A673 (cell line): Measurements from ENCODE around the gene GLI3. TPM values are rescaled to one million over a fixed set of nuclear protein-coding genes. Genes with fewer than 3 reads are reported as not detected.
A peak's percentile ranks its signal among the peaks of the same experiment; 100 is the strongest.

Source experiments
- BruUV-seq: library from RNA; stranded (reverse); fragments of 400-500 nt; replicated peaks from 2 replicates; lab custom pipeline; 2021; lab: Mats Ljungman, UMichigan
- CTCF ChIA-PET: fragments of 300-600 bp; sonication (Branson Sonifier 250); formaldehyde crosslinking; loops from one replicate; lab custom pipeline; 2022; ENCODE audit warnings: antibody characterized with exemption; lab: Charles Lee
- POLR2A ChIA-PET: fragments of 300-600 bp; sonication (Branson Sonifier 250); formaldehyde crosslinking; loops from one replicate; lab custom pipeline; 2022; ENCODE audit warnings: antibody characterized with exemption; ENCODE audit not compliant: low non-redundant PET; lab: Charles Lee
- DNase-seq: peaks from one replicate; pipeline ENCODE4 v3.0.0-alpha.2; 2015; ENCODE audit warnings: low spot score
- H3K27ac ChIP-seq: fragments of 200-600 bp; sonication (generic); 2 replicates; pipeline ENCODE4 v1.5.1; 2016; ENCODE audit warnings: mixed run types, low read depth, mild to moderate bottlenecking, mixed read lengths, antibody characterized with exemption, low read length; ENCODE audit not compliant: poor library complexity, severe bottlenecking
- H3K27me3 ChIP-seq: fragments of 200-600 bp; sonication (generic); replicated peaks from 2 replicates; pipeline ENCODE4 v1.6.1; 2017; ENCODE audit warnings: mixed run types, low read depth, mild to moderate bottlenecking, mixed read lengths, antibody characterized with exemption, low read length; ENCODE audit not compliant: insufficient read depth, poor library complexity
- H3K36me3 ChIP-seq: fragments of 200-600 bp; sonication (generic); 2 replicates; pipeline ENCODE4 v1.6.1; 2016; ENCODE audit warnings: mixed run types, mild to moderate bottlenecking, mixed read lengths, antibody characterized with exemption, low read length; ENCODE audit not compliant: insufficient read depth, poor library complexity, severe bottlenecking
- H3K4me1 ChIP-seq: fragments of 200-600 bp; sonication (generic); 2 replicates; pipeline ENCODE4 v1.6.1; 2017; ENCODE audit warnings: mixed run types, mild to moderate bottlenecking, mixed read lengths, antibody characterized with exemption, low read length; ENCODE audit not compliant: insufficient read depth, poor library complexity, severe bottlenecking
- H3K4me3 ChIP-seq: fragments of 200-600 bp; sonication (generic); 2 replicates; pipeline ENCODE4 v1.5.1; 2016; ENCODE audit warnings: low read depth, mixed run types, mild to moderate bottlenecking, mixed read lengths, low read length; ENCODE audit not compliant: poor library complexity, severe bottlenecking
- H3K9me3 ChIP-seq: fragments of 200-600 bp; sonication (generic); 2 replicates; pipeline ENCODE4 v1.6.1; 2016; ENCODE audit warnings: mixed run types, low read depth, mild to moderate bottlenecking, mixed read lengths, antibody characterized with exemption, low read length; ENCODE audit not compliant: poor library complexity, severe bottlenecking
- EZH2 ChIP-seq: fragments of 200-600 bp; sonication (generic); IDR thresholded peaks from 2 replicates; pipeline ENCODE4 v1.6.1; 2017; ENCODE audit warnings: borderline replicate concordance, low read depth, mild to moderate bottlenecking, mixed read lengths, antibody characterized with exemption, low read length; ENCODE audit not compliant: poor library complexity, severe bottlenecking
- intact Hi-C: fragments of 100-400 bp; cut with micrococcal nuclease; formaldehyde crosslinking; loops from one replicate; pipeline ENCODE4 v1.10.0; 2022; ENCODE audit not compliant: unreplicated experiment
- total RNA-seq: library from RNA; stranded (reverse); gene quantifications from 2 replicates; pipeline ENCODE4 v1.2.3, GENCODE V29; 2021
- TF ChIP-seq, protein P1 (sequence below): fragments of 300-800, 200-600 bp; sonication (generic); conservative IDR thresholded peaks from 2 replicates; pipeline ENCODE4 v1.5.1; 2017; ENCODE audit warnings: low read depth, mild to moderate bottlenecking, antibody characterized with exemption, low read length, moderate library complexity, mixed read lengths

The GLI3 gene
- total RNA-seq, 1 experiment from 2014 or later, result 52.6 TPM

DNA sequence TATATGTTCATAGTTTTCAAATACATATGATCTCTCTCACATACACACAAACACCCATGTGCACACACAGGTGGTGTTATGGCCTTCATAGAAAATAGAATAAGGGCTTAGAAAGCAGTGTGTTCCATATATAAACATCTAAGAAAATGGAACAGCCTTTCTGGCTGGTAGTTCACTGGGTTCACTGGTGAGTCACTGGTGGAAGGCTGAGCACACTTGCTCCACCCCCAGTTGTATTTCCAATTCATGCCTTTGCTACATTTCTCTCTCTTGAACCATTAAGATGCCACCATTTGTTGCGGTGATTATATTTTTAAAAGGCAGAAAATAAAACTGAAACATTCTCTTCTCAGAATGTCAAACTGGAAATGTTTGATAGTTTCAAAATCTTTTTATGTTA lies 252.1 kb downstream of the GLI3 start:
- H3K27me3 ChIP-seq, result no peaks in the 10 kb centered on the region
- POLR2A ChIA-PET, result no interaction called here
- TF ChIP-seq, protein P1, sequence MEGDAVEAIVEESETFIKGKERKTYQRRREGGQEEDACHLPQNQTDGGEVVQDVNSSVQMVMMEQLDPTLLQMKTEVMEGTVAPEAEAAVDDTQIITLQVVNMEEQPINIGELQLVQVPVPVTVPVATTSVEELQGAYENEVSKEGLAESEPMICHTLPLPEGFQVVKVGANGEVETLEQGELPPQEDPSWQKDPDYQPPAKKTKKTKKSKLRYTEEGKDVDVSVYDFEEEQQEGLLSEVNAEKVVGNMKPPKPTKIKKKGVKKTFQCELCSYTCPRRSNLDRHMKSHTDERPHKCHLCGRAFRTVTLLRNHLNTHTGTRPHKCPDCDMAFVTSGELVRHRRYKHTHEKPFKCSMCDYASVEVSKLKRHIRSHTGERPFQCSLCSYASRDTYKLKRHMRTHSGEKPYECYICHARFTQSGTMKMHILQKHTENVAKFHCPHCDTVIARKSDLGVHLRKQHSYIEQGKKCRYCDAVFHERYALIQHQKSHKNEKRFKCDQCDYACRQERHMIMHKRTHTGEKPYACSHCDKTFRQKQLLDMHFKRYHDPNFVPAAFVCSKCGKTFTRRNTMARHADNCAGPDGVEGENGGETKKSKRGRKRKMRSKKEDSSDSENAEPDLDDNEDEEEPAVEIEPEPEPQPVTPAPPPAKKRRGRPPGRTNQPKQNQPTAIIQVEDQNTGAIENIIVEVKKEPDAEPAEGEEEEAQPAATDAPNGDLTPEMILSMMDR, result no peak
- no peaks in the 10 kb centered on the region for H3K9me3 ChIP-seq
- BruUV-seq, result no TSS peak
- no peak overlapping the region for H3K27ac ChIP-seq
- no peak for DNase-seq
- no peak overlapping the region for H3K4me3 ChIP-seq
- intact Hi-C loops, result no loop called here
- CTCF ChIA-PET, result interaction anchor here (0.7 kb wide), 1 partner anchor 858 kb away, joined by 3 read pairs; no protein-coding TSS in a partner anchor
- peaks cover 33% of the 10 kb centered on the region for H3K4me1 ChIP-seq
- no peaks in the 10 kb centered on the region for H3K36me3 ChIP-seq

DNA sequence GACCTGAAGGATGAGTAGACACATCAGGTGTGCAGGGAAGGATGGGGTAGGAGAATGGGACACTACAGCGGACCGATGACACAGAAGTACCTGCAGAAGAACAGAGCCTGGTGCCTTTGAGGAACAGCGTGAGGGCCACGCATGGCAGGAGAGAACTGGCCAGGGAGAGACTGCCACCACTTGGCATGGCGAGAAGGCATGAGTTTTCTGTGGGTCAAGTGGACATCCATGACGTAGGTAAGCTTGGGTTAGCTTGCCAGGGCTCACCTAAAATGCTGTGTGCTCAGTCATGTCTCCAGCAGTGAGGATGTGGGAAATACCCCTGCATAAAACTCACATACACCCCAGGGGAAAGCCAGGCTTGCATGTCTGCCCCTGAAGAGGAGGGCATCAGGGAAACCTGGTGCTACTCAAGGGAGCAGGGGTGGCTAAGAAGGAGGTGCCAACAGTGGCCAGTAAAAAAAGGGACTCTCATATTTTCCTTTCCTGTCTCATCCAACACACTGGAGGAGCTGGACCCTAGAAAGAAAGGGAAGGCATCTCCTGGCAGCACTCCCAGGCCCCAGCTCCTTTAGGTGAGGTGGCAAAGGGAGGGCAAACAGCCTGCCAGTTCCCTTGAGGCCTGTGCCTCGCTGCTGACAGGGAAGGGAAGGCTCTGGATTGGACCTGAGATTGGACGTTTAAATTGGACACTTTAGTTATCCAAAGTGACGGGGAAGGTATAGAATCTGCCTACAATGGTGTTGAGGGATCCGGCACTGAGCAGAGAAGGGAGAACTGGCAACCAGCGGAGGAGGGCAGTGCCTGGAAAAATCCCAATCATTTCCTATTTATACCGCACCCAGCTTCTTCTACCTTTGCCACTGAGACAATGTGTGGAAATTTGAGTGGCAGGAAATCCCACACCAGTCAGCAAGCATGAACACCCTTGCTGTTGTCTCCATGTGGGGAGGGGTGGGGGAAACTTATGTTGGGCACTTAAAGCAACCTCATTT lies 255.7 kb downstream of the GLI3 start:
- Histone ChIP-seq H3K27ac (no peak overlapping the region), H3K4me1 (peaks cover 34% of the 10 kb centered on the region), H3K4me3 (no peak overlapping the region), H3K9me3 (no peaks in the 10 kb centered on the region), H3K36me3 (peaks cover 11% of the 10 kb centered on the region), H3K27me3 (no peaks in the 10 kb centered on the region)
- CTCF ChIA-PET, result no interaction called here
- POLR2A ChIA-PET, result no interaction called here
- TF ChIP-seq EZH2, result no peak
- TF ChIP-seq, protein P1, result no peak
- no peak for DNase-seq
- BruUV-seq, result no TSS peak
- intact Hi-C loops, result no loop called here

DNA sequence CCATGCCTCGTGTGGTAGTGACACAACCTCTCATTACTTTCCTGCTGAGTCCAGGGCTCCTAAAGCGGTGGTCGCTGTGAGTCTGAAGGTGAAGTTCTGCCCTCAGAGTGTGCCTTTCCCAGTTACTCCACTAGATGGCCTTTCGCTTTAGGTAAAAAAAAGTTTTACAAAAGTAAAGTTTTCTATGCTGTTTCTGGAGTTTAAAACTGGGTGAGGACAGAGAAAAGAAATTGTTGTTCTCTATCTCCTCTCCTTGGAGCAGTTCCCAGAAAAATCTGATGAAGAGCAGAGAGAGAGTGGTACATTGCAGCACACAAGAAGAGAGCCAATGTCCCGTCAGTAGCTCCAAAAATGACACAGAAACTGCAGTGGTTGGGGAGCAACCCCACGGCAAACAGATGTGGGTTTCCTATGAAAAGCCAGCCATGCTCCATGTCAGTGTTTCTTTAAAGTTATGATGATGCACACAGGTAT lies 257.1 kb downstream of the GLI3 start:
- ChIA-PET POLR2A (interaction anchor here (0.6 to 0.9 kb wide), 2 partner anchors 11 to 862 kb away, joined by 3 read pairs; no protein-coding TSS in a partner anchor), CTCF (no interaction called here)
- Histone ChIP-seq H3K27ac (no peak overlapping the region), H3K4me3 (no peak overlapping the region), H3K9me3 (no peaks in the 10 kb centered on the region), H3K36me3 (peaks cover 17% of the 10 kb centered on the region), H3K27me3 (no peaks in the 10 kb centered on the region), H3K4me1 (peaks cover 49% of the 10 kb centered on the region)
- TF ChIP-seq, protein P1, result peak; percentile 88
- no peak for TF ChIP-seq EZH2
- DNase-seq, result peak; percentile 69
- no TSS peak for BruUV-seq
- intact Hi-C loops, result loop anchor here (5.0 kb wide), 1 partner anchor 852 kb away; no protein-coding TSS in a partner anchor
